Measurements from ENCODE around the gene FAM20C. TPM values are rescaled to one million over a fixed set of nuclear protein-coding genes. Genes with fewer than 3 reads are reported as not detected.

FAM20C gene
- total RNA-seq, 1 donor from 2014 or later = 0.11 TPM

DNA sequence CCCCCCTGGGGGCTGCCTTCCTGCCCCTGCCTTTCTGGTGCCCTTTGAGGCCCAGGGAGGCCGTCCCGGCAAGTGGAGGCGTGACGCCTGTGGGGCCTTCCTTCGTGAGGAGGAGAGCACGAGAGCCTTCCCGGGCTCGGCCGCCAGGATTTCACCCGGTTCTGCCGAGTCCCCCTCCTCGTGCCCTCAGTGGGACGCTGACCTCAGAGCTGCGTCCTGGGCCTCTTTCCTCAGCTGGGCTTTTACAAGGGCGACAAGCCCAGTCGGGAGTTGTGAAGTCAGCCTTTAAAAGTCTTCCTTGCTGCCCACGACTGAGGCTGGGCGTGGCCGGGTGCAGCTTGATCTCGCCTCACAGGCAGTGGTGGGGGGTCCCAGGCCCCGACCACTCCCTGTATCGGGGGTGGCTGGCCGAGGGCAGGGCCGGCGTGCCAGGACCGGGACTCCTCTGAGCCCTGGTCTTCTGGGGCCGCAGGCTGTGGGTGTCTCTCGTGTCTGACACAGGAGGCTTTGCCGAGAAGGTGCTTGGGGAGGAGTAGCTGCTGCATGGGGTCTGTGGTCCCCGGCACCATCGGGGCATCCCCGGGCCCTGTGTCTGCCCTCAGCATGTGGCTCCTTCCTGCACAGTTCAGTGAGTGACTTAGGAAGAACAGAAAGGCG lies 41.8 kb downstream of the FAM20C start:
- no peak for ATAC-seq (ENCODE audit: low read depth)
- ChIA-PET CTCF (no interaction called here), POLR2A (no interaction called here)
- intact Hi-C loops (cut with micrococcal nuclease) = no loop called here
- DNase-seq = no peak
- TF ChIP-seq, protein P1, sequence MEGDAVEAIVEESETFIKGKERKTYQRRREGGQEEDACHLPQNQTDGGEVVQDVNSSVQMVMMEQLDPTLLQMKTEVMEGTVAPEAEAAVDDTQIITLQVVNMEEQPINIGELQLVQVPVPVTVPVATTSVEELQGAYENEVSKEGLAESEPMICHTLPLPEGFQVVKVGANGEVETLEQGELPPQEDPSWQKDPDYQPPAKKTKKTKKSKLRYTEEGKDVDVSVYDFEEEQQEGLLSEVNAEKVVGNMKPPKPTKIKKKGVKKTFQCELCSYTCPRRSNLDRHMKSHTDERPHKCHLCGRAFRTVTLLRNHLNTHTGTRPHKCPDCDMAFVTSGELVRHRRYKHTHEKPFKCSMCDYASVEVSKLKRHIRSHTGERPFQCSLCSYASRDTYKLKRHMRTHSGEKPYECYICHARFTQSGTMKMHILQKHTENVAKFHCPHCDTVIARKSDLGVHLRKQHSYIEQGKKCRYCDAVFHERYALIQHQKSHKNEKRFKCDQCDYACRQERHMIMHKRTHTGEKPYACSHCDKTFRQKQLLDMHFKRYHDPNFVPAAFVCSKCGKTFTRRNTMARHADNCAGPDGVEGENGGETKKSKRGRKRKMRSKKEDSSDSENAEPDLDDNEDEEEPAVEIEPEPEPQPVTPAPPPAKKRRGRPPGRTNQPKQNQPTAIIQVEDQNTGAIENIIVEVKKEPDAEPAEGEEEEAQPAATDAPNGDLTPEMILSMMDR (IDR thresholded peaks at IDR 0.05) = no peak
- H3K27me3 Mint-ChIP-seq = peaks cover 2% of the 10 kb centered on the region
- H3K36me3 Mint-ChIP-seq (ENCODE audit: low read depth) = no peaks in the 10 kb centered on the region
- H3K27ac Mint-ChIP-seq = no peak overlapping the region
- no peak overlapping the region for H3K4me3 Mint-ChIP-seq
- no peaks in the 10 kb centered on the region for H3K4me1 Mint-ChIP-seq
- H3K9me3 Mint-ChIP-seq = no peaks in the 10 kb centered on the region

DNA sequence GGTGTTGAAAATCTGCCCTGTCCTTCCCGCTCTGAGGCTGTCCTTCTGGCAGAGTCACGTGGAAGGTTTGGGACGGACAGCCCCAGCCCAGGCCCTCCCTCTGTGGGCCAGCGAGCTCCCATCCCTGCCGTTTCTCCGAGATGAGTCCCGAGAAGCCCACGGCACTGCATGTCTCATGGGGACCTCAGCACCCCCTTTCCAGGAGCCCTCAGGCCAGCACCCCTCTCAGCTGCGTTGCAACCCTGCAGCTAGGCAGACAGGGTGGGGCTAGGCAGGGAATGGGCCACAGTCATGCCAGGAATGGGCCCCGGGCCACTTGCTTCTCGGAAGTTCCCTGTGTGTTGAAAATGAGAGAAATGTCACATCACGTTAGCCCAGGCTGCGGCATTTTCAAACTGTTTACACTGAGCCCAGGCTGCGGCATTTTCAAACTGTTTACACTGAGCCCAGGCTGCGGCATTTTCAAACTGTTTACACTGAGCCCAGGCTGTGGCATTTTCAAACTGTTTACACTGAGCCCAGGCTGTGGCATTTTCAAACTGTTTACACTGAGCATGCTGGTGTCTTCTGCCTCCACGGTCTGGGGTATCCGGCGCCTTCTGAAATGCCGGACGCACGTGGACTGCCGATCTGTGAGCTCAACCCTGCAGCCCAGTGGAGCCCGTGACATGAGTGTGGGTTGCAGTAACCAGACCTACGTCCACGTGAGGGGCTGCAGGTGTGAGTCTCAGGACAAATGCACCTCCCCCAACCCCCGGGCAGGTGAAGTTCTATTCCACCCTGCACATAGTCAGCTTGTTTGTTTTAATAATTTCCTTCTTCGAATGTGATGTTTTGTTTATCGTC lies 42.6 kb downstream of the FAM20C start:
- H3K27me3 Mint-ChIP-seq = no peaks in the 10 kb centered on the region
- TF ChIP-seq, protein P1 (IDR thresholded peaks at IDR 0.05) = no peak
- H3K27ac Mint-ChIP-seq = no peak overlapping the region
- ATAC-seq (ENCODE audit: low read depth) = no peak
- ChIA-PET POLR2A (no interaction called here), CTCF (no interaction called here)
- no peaks in the 10 kb centered on the region for H3K9me3 Mint-ChIP-seq
- no peaks in the 10 kb centered on the region for H3K4me1 Mint-ChIP-seq
- intact Hi-C loops (cut with micrococcal nuclease) = no loop called here
- H3K4me3 Mint-ChIP-seq = no peak overlapping the region
- no peak for DNase-seq
- H3K36me3 Mint-ChIP-seq (ENCODE audit: low read depth) = no peaks in the 10 kb centered on the region

DNA sequence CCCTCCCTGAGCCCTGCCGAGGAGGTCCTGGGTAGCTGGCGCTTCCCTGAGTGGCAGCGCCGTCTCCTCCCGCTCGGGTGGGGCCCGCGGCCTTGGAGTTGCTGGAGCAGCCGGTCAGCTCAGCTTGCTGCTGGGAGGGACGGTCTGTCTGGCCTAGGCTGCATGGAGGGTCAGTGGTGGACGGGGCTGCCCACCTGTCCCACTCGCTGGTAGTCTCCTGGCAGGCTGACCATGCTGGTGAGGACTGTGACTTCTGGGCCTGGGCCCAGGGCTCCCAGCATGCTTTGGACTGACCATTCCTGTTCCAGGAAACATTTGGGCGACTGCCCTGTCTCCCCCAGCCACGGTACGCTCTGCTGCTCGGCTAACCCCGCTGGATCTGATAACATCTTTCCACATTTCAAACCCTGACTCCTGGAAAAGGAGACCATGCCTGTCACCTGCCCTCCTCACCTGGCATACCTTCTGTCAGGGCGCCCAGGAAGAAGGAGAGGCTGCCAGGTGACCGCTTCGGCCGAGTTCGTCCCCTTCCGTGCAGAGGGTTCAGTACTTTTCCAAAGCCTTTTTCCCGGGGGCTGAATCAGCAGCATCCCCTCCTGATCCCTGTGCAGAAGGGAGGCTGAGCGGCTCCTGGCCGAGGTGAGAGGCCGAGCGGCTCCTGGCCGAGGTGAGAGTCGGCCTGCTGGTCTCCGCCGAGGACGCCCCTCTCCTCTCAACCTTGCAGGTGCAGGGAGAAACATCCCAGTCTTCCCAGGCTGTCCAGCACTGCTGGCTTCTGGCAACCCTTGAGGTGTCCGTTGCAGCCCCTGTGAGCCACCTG lies 43.4 kb downstream of the FAM20C start:
- DNase-seq = no peak
- Mint-ChIP-seq H3K9me3 (no peaks in the 10 kb centered on the region), H3K27me3 (no peaks in the 10 kb centered on the region), H3K4me1 (no peaks in the 10 kb centered on the region), H3K27ac (no peak overlapping the region), H3K36me3 (ENCODE audit: low read depth) (no peaks in the 10 kb centered on the region), H3K4me3 (no peak overlapping the region)
- TF ChIP-seq, protein P1 (IDR thresholded peaks at IDR 0.05) = no peak
- ChIA-PET POLR2A (no interaction called here), CTCF (no interaction called here)
- no peak for ATAC-seq (ENCODE audit: low read depth)
- intact Hi-C loops (cut with micrococcal nuclease) = no loop called here

DNA sequence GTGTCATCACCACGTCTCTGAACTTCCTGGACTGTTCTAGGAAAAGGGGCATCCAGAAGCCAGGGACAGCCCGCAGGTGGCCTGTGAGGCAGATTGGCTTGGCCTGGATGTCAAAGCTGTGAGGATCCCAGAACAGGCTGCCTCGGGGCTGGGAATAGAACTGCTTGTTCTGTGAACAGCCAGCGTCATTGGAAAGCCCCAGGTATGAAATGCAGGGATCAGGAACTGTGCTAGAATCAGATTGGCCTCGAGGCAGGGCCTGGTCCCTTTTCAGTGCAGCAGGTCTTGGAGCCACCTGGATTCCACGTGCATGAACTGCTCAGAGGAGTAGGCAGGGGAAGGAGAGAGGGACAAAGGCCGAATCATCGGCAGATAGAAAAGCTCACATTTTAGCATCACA lies 44.6 kb downstream of the FAM20C start:
- no peak for DNase-seq
- TF ChIP-seq, protein P1 (IDR thresholded peaks at IDR 0.05) = no peak
- no peaks in the 10 kb centered on the region for H3K9me3 Mint-ChIP-seq
- no peak overlapping the region for H3K4me3 Mint-ChIP-seq
- POLR2A ChIA-PET = no interaction called here
- intact Hi-C loops (cut with micrococcal nuclease) = no loop called here
- no peaks in the 10 kb centered on the region for H3K36me3 Mint-ChIP-seq (ENCODE audit: low read depth)
- no peak overlapping the region for H3K27ac Mint-ChIP-seq
- no peak for ATAC-seq (ENCODE audit: low read depth)
- H3K4me1 Mint-ChIP-seq = no peaks in the 10 kb centered on the region
- CTCF ChIA-PET = no interaction called here
- no peaks in the 10 kb centered on the region for H3K27me3 Mint-ChIP-seq

DNA sequence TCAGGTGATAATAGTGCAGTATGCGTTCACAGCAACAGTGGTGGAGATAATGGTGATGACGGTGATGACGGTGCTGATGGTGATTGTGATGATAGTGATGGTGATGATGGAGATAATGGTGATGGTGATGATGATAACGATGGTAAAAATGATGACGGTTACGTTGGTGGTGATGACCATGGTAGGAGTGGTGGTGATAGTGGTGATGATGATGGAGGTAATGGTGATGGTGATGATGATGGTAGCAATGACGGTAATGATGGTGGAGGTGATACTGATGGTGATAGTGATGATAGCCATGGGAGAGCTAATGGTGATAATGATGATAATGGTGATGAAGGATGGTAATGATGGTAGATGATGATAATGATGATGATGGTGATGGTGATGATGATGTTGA lies 45.0 kb downstream of the FAM20C start:
- Mint-ChIP-seq H3K36me3 (ENCODE audit: low read depth) (no peaks in the 10 kb centered on the region), H3K27me3 (no peaks in the 10 kb centered on the region), H3K4me1 (no peaks in the 10 kb centered on the region), H3K27ac (no peak overlapping the region), H3K4me3 (no peak overlapping the region), H3K9me3 (no peaks in the 10 kb centered on the region)
- ChIA-PET POLR2A (no interaction called here), CTCF (no interaction called here)
- DNase-seq = no peak
- intact Hi-C loops (cut with micrococcal nuclease) = no loop called here
- no peak for ATAC-seq (ENCODE audit: low read depth)
- TF ChIP-seq, protein P1 (IDR thresholded peaks at IDR 0.05) = no peak
